ENCODE results near the gene MUC12.
"Not testable (repeated sequence)": the region's sequence is repeated elsewhere in the genome, so short reads cannot be mapped to it uniquely, and the experiment has no call there.

Gene MUC12

GRCh38 chr7:100991631-100992030 is 22.3 kb downstream of the MUC12 start:
- DNase-seq = no peak

GRCh38 chr7:100992280-100992679 is 22.9 kb downstream of the MUC12 start:
- DNase-seq = not testable (repeated sequence)

- DNase-seq = not testable (repeated sequence)
These were observed 25.3 kb downstream of the MUC12 start for GRCh38 chr7:100994671-100995070.

GRCh38 chr7:100998530-100998929 is 29.2 kb downstream of the MUC12 start:
- not testable (repeated sequence) for DNase-seq

- DNase-seq = not testable (repeated sequence)
These were observed 30.0 kb downstream of the MUC12 start for GRCh38 chr7:100999334-100999733.

GRCh38 chr7:101000025-101000424 is 30.7 kb downstream of the MUC12 start:
- DNase-seq = not testable (repeated sequence)

GRCh38 chr7:101002333-101002732 is 33.0 kb downstream of the MUC12 start:
- not testable (repeated sequence) for DNase-seq

GRCh38 chr7:101007361-101007760 is 38.0 kb downstream of the MUC12 start:
- DNase-seq = not testable (repeated sequence)

GRCh38 chr7:101009629-101010028 is 40.3 kb downstream of the MUC12 start:
- no peak for DNase-seq

GRCh38 chr7:101012931-101013330 is 43.6 kb downstream of the MUC12 start:
- no peak for DNase-seq

GRCh38 chr7:101015626-101016025 is 46.3 kb downstream of the MUC12 start:
- no peak for DNase-seq

- peak; percentile 73 for DNase-seq
These were observed 47.9 kb downstream of the MUC12 start for GRCh38 chr7:101017064-101017777.

GRCh38 chr7:101018271-101019167 is 49.2 kb downstream of the MUC12 start:
- no peak for DNase-seq

GRCh38 chr7:101020444-101020843 is 51.1 kb downstream of the MUC12 start:
- DNase-seq = no peak

GRCh38 chr7:101021703-101022102 is 52.3 kb downstream of the MUC12 start:
- DNase-seq = no peak

- DNase-seq = no peak
These were observed 54.5 kb downstream of the MUC12 start for GRCh38 chr7:101023839-101024238.

- DNase-seq = no peak
These were observed 61.7 kb downstream of the MUC12 start for GRCh38 chr7:101031082-101031481.

- DNase-seq = no peak
These were observed 66.6 kb downstream of the MUC12 start for GRCh38 chr7:101035941-101036340.

GRCh38 chr7:101041283-101041682 is 71.9 kb downstream of the MUC12 start:
- not testable (repeated sequence) for DNase-seq

- DNase-seq = peak; percentile 39
These were observed 89.0 kb downstream of the MUC12 start for GRCh38 chr7:101058355-101058754.

- DNase-seq = no peak
These were observed 90.2 kb downstream of the MUC12 start for GRCh38 chr7:101059620-101059942.

GRCh38 chr7:101060992-101061391 is 91.6 kb downstream of the MUC12 start:
- DNase-seq = no peak

- not testable (repeated sequence) for DNase-seq
These were observed 94.8 kb downstream of the MUC12 start for GRCh38 chr7:101064176-101064550.

GRCh38 chr7:101065162-101065561 is 95.8 kb downstream of the MUC12 start:
- DNase-seq = not testable (repeated sequence)

Data from activated gamma-delta T cell treated with Interleukin-2 at 50 U/mL for 16 hours (primary cell).